Measurements from ENCODE around the gene GRIN3B. TPM values are rescaled to one million over a fixed set of nuclear protein-coding genes. Genes with fewer than 3 reads are reported as not detected.

Gene GRIN3B
- total RNA-seq, 1 donor from 2014 or later: not detected

GRCh38 chr19:986083-986482 lies 14.1 kb upstream of the GRIN3B start:
- peaks cover 21 to 43% of the 10 kb centered on the region in 2 donors for H3K36me3 ChIP-seq
- intact Hi-C loops (cut with DNase I): loop anchor here (10.0 kb wide), 1 partner anchor 311 kb away; the partner anchor contains the start of gene FSTL3

GRCh38 chr19:988081-988480 lies 12.1 kb upstream of the GRIN3B start:
- TF ChIP-seq CTCF (IDR thresholded peaks at IDR 0.05): no peak
- no peak for DNase-seq (ENCODE audit: low spot score in 2 of 2)
- Histone ChIP-seq H3K4me1 (peaks cover 10 to 13% of the 10 kb centered on the region in 2 donors), H3K36me3 (peaks cover 28 to 58% of the 10 kb centered on the region in 2 donors), H3K27ac (no peak overlapping the region), H3K27me3 (no peaks in the 10 kb centered on the region), H3K4me3 (no peak overlapping the region), H3K9me3 (no peaks in the 10 kb centered on the region)
- intact Hi-C loops (cut with DNase I): loop anchor here (10.0 kb wide), 1 partner anchor 313 kb away; the partner anchor contains the start of gene FSTL3

More at GRCh38 chr19:986083-986482, 14.1 kb upstream of the GRIN3B start:
- Histone ChIP-seq H3K4me3 (no peak overlapping the region), H3K4me1 (peaks cover 12 to 18% of the 10 kb centered on the region in 2 donors), H3K27me3 (no peaks in the 10 kb centered on the region), H3K27ac (no peak overlapping the region), H3K9me3 (no peaks in the 10 kb centered on the region)
- TF ChIP-seq CTCF (IDR thresholded peaks at IDR 0.05): no peak
- DNase-seq (ENCODE audit: low spot score in 2 of 2): no peak

GRCh38 chr19:988510-988909 lies 11.7 kb upstream of the GRIN3B start:
- no peak for TF ChIP-seq CTCF (IDR thresholded peaks at IDR 0.05)
- peaks cover 5 to 9% of the 10 kb centered on the region in 2 donors for H3K4me1 ChIP-seq
- no peaks in the 10 kb centered on the region for H3K27me3 ChIP-seq
- no peak overlapping the region for H3K27ac ChIP-seq
- H3K9me3 ChIP-seq: no peaks in the 10 kb centered on the region
- DNase-seq (ENCODE audit: low spot score in 2 of 2): no peak
- intact Hi-C loops (cut with DNase I): loop anchor here (10.0 kb wide), 1 partner anchor 314 kb away; the partner anchor contains the start of gene FSTL3
- H3K36me3 ChIP-seq: peaks cover 28 to 62% of the 10 kb centered on the region in 2 donors
- no peak overlapping the region for H3K4me3 ChIP-seq

GRCh38 chr19:989381-990081 lies 10.7 kb upstream of the GRIN3B start:
- no peak for TF ChIP-seq CTCF (IDR thresholded peaks at IDR 0.05)

GRCh38 chr19:990119-990571 lies 10.1 kb upstream of the GRIN3B start:
- no peak overlapping the region for H3K4me3 ChIP-seq
- no peaks in the 10 kb centered on the region for H3K9me3 ChIP-seq
- no peaks in the 10 kb centered on the region for H3K27me3 ChIP-seq
- no peaks in the 10 kb centered on the region for H3K4me1 ChIP-seq
- H3K27ac ChIP-seq: no peak overlapping the region
- no peak for TF ChIP-seq CTCF (IDR thresholded peaks at IDR 0.05)
- DNase-seq (ENCODE audit: low spot score in 2 of 2): no peak
- intact Hi-C loops (cut with DNase I): no loop called here
- peaks cover 28 to 77% of the 10 kb centered on the region in 2 donors for H3K36me3 ChIP-seq

More at GRCh38 chr19:989381-990081, 10.7 kb upstream of the GRIN3B start:
- Histone ChIP-seq H3K9me3 (no peaks in the 10 kb centered on the region), H3K36me3 (peaks cover 28 to 72% of the 10 kb centered on the region in 2 donors), H3K4me3 (no peak overlapping the region), H3K27ac (no peak overlapping the region), H3K27me3 (no peaks in the 10 kb centered on the region), H3K4me1 (peaks cover 3 to 5% of the 10 kb centered on the region in 2 donors)
- intact Hi-C loops (cut with DNase I): loop anchor here (10.0 kb wide), 1 partner anchor 315 kb away; the partner anchor contains the start of gene FSTL3
- DNase-seq (ENCODE audit: low spot score in 2 of 2): no peak

Measured in ascending aorta (tissue), 2 donors.